GM03348 (cell line): ENCODE data around the gene C10orf67.
A peak's percentile ranks its signal among the peaks of the same experiment; 100 is the strongest.
"Not testable (repeated sequence)": the region's sequence is repeated elsewhere in the genome, so short reads cannot be mapped to it uniquely, and the experiment has no call there.

Experiments
- DNase-seq: peaks from one replicate; pipeline ENCODE4 v3.0.0; 2012; ENCODE audit warnings: low spot score

C10orf67 gene

DNA sequence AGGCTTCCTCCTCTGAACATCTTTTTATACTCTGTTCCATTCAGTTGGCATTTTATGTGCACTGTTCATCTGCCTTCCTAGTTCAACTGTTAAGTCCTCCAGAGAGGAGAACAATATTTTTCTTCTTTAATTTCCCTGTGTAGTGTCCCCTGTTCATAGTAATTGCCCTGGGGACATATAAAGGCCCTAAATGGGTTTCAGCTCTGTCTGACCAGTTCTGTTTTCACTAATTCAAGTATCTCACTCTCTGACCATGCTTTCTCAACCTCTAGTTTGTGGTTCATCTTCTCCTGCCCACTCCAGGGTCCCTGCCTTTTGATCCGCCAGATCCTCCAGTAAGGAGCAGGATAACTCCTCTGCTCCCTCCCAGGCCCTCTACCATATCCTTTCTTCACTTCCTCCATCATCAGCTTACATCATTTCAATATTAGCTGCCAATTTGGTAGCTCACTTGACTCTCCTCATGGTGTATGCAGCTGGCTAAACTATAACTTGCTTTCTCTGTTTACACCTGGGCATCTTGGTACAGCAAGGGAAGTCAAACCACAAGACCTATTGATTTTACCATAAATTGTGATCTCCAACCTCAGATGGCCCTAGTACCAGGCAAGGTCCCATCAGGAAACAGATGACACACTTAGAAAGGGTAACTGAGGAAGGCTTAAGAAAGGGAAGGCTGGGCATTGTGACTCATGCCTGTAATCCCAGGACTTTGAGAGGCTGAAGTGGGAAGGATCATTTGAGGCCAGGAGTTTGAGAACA is 17.7 kb upstream of the C10orf67 start:
- no peak for DNase-seq

DNA sequence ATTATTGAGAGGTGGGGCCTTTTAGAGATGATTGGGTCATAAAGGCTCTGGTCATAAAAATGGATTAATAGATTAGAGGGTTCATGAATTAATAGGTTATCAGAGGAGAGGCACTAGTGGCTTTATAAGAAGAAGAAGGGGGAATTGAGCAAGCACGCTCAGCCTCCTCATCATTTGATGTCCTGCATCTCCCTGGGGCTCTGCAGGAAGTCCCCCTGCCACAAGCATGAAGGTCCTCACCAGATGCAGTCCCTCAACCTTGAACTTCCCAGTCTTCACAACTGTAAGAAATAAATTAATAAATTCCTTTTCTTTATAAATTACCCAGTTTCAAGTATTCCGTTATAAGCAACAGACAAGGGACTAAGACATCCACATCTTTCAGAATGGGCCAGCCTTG is 17.1 kb upstream of the C10orf67 start:
- DNase-seq, result no peak

DNA sequence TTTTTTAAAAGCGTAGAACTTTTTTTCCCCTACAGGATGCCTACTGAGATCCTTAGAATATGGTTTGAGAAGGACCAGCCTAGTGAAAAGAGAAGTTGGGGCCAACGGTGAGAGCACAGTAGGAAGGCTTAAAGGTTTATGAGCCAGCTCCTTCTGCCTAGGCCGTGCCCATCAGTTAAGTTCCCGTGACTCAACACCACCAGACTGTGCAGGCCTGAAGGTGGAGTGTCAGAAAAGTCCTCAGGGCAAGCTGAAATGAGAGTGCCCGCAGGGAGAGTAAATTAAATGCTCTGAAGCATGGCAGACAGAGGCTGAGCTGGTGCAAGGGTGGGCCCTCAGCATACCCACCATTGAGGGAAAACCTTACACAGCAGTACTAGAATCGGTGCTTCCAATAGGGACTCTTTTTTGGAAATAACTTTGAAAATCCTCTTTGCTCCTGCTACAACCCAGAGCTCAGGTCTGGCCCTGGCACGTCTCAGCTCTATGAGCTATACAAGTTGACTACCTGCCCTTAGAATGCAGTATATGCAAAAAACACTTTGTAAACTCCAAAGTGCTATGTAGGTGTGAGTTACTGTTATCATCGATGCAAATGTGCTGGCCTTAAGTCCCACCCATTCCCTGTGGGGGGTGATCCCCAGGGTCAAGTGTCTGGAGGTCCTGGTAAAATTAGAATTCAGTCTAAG is 15.2 kb upstream of the C10orf67 start:
- no peak for DNase-seq

DNA sequence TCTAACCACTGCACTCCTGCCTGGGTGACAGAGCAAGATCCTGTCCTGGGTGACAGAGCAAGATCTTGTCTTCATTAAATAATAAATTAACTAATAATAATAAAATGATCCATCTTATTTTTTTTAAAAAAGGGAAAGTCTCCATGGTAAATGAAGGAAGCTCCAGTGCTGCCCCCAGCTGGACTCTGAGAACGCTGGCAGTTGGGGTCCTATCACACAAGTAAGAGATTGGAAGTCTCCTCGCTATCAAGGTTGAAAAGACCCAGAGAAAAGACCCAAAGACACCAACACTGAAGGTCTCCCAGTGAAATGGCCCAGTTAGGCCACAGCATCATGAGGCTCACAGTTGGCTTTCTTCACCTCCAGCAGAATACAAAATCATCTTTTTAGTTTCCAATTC is 13.8 kb upstream of the C10orf67 start:
- no peak for DNase-seq

DNA sequence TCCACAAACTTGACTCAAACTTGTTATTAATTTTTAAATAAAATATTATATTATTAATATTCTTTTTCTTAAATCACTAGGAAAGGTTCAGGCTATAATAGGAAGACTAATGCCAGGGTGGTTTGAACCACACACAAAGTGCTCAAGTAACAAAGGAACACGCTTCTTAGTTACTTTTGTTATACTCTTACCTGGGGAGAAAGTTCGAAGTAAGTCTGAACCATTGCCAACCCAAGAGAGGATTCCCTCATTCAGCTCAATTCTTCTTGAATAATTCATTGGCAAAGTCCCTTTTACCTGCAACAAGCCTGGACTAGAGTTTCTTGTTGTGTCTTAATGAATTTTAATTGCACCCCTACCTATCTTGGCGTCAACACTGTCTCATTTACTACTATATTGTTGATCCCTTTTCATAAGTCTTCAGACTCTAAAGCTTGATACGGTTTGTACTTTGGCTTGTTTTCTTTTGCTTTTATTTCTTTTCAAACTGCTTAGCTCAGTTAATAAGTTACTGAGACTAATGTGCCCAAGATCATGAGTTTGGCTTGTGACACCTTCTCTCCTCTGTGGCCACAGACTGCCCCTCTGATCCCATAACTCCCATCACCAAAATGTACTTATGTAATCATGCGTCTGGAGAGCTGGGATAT is 10.2 kb upstream of the C10orf67 start:
- DNase-seq, result no peak

DNA sequence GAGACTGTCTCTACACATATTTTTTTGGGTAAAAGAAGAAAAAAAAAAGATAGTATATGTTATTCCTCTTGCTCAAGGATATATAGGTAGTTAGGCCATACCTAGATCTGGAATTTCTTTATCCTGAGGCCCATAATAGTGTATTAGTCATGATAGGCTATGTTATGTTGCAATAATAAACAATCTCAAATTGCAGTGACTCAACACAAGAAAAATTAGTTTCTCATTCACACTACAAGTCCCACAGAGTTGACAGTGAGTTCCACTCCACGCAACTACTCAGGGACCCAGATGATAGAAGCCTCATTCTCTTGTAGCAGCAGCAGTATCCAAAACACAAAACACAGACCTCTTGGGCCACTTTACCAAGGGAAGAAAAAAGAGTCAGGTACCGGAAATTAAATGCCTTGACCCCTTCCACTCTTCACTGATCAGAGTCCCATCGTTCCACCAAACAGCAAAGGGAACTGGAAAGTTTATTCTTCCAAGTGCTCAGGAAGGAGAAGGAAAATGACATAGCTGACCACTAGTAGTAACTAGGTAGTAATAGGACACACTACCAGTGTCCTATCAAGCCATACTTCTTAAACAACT is 7.4 kb upstream of the C10orf67 start:
- DNase-seq, result peak; percentile 56

DNA sequence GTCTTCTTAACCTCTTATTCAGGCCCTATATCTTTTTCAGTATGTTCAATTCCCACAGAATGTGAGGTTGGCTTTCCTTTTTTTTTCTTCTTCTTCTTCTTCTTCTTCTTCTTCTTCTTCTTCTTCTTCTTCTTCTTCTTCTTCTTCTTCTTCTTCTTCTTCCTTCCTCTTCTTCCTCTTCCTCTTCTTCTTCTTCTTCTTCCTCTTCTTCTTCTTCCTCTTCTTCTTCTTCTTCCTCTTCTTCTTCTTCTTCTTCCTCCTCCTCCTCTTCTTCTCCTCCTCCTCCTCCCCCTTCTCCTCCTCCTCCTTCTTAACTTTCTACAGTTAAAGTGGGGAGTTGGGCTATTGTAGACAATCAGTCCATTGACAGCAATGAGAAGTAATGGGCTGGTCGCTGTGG is 6.1 kb upstream of the C10orf67 start:
- not testable (repeated sequence) for DNase-seq

DNA sequence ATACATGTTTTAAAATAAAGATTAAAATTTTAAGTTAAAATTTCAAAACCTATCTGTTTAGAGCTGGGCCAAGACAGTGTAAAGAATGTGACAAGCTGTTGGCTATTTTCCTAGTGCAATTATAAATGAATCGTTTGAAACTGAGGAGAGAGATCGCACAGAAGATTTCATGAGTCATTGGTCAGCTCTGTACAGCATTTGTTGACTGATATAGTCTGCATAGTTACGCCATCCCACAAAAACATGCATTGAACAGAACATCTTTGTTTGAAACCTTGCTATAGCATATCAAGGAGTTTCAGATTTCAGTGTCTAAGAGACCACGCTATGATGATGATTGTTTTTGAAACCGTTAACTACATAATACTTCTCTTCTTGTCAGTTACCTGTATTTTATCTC is 1.3 kb upstream of the C10orf67 start:
- peak; percentile 64 for DNase-seq

DNA sequence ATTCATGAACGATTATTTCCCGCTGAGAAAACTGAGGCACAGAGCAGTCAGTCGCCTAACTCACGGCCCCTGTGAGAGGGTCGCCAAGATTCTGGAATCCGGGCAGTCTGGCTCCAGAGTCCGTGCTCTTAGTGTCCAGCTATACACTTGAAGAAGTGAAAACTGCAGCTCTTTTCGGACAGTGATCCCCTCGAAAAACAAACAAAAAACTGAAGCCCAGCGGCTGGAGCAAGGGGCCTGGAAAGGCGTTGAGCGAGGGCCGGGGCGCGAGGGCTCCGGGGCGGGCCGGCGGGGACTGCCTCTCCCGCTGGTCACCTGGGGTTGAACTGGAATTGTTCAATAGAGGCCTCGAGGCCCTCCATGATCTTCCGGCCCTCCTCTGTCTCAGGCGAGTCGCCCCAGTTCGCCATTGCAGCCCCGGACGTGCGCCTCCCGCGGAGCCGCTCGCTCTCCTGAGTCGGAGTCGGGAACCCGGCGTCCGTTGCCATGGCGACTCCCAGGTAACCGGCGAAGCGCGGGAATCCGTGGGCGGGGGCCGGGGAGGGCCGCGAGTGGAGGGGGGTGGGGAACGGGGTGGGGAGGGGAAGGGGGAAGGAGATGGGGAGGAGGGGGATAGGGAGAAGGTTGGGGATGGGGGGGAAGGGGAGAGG is 881 bp downstream of the C10orf67 start:
- peak; percentile 44 for DNase-seq

DNA sequence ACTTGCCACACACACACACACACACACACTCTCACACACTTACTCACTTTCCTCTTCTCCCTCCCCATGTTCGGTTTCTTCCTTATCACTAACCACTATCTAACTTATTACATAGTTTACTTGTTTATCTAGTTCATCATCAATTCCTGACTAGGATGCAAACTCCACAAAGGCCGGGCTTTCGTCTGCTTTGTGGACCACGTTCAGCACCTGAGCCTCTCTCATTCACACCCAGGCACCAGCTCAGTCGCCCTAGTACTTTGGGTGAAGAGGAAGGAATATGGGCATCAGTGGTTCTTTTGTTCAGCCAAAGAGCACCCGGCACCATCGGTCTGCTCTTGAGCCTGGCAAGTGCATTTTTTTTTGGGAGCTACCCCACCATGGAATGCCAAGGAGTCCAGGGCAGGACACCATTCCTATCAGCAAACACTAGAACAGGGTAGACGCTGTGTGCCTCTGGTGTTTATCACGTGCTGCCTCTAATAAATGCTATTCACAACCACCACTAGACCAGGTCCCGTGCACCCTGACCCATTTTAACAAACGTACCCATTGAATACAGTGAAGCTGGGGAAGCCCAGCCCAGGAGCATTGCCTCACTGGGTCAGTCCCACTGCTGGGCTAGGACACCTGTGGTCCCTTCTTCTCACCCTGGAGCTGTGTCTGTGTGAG is 2.2 kb downstream of the C10orf67 start:
- no peak for DNase-seq

DNA sequence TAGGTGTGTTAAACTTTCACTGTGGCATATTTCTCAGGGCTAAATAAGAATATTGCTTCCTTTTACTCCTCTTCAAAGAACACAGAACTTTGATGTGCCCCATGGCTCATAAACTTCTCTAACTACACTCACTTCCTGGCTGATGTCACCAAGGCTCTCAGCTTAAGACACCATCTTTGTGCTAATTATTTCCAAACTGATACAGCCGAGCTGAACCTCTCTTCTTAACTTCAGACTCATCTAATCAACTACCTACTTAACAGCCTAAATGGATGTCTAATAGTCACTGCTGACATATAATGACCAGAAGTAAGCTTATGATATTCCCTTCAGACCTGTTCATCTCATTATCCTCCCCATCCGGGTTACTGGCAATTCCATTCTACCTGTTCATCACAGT is 3.6 kb downstream of the C10orf67 start:
- DNase-seq, result no peak

DNA sequence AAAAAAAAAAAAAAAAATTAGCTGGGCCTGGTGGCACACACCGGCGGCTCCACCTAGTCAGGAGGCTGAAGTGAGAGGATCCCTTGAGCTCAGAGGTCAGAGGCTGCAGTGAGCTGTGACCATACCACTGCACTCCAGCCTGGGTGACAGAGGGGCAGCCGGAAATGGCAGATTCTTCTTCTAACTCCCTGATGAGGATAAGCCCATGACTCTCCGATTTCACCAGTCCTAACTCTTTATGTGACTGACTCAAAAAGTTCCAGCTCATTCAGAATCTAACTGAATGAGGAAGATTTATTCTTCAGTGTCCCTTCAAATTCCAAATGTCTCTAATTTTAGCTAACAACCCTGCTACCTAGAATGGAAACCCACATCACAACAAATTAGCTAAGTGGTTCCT is 4.2 kb downstream of the C10orf67 start:
- DNase-seq, result no peak

DNA sequence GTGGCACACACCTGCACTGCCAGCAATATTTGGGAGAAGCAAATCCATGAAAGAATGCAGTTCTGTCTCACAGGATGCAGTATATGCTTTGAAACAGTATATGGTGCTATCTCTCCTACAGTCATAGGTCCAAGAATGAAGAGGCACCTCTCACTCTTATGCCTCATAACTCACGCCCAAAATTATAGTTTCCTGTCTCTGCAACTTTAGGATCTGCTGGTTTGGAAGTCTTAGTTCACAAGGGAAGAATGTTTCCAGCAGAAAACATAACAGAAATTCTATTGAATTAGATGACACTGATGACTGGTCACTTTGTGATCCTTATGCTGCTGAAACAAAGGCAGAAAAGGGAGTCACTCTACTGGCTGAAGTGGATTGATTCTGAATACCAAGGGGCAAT is 5.7 kb downstream of the C10orf67 start:
- DNase-seq, result no peak

DNA sequence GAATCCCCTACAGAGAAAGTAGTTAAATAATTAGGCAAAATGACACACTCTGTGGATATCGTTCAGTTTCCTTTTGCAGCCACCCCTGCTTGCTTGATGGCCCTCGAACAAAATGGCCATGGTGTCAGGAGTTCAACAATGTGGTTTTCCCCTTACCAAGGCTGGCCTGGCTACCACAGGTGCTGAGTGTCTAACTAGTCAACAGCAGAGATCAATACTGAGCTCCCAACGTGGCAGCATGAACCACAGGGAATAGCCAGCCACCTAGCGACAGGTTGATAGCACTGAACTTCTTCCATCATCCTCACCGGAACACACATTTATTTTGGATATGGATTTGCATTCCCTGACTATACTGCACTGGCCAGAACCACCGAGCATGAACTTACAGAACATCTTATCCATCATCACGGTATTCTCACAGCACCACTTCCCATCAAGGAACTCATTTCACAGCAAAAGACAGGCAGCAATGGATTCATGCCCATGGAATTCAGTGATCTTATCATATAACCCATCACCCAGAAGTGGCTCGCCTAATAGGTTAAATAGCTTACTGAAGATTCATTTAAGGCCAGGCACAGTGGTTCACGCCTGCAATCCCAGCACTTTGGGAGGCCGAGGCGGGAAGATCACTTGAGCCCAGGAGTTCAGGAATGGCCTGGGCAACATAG is 6.3 kb downstream of the C10orf67 start:
- peak; percentile 19 for DNase-seq

DNA sequence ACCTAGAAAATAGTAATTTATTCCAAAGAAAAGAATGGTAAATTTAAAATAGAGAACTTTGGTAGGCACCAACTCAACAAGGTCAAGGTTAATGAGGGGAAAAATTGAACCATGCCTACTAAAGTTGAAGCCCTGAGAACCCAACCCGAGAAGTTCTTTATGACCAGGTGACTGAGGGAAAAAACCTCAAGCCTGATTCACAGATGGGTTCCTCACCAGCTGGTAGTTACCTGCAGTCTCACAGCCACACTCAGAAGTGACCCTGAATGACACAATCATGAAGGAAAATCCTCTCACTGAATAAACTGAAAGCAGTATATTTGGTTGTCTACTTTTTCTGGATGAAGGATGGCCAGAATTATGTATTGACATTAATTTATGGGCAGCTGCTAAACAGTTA is 7.0 kb downstream of the C10orf67 start:
- DNase-seq, result no peak

DNA sequence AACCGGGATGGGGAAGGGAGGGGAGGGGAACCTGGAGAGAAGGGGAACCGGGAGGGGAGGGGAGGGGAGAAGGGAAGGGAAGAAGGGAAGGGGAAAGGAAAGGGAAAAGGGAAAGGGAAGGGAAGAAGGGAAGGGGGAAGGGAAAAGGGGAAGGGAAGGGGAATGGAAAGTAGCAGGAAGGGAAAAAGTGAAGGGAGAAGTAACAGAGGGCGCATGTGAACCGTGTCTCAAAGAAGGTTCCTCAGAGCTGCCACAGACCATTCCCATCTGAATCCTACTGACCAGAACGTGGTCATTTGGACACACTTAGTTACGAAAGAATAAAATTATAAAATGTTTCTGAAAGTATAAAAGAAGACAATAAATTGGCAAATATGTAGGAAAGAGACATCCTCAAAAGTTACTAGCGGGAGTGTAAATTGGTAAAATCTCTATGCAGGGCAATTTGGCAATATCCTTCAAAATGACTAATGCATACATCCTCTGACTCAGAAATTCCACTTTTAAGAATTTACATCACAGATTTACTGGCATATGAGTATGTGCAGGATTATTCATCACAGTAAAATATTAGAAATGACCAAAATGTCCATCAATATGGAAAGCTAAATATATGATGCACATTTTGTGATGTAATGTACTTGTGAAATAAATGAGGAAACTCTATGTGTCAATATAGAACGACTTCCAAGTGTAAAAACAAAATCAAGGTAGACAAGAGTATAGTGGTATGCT is 12.9 kb downstream of the C10orf67 start:
- peak; percentile 17 for DNase-seq

DNA sequence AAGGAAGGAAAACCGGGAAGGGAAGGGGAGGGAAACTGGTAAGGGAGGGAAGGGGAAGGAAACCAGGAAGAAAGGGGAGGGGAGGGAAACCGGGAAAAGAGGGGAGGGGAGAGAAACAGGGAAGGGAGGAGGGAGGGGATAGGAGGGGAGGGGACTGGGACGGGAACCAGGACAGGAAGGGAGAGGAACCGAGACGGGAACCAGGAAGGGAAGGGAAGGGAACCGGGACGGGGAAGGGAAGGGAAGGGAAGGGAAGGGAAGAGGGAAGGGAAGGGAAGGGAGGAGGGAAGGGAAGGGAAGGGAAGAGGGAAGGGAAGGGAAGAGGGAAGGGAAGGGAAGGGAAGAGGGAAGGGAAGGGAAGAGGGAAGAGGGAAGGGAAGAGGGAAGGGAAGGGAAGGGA is 13.6 kb downstream of the C10orf67 start:
- no peak for DNase-seq

DNA sequence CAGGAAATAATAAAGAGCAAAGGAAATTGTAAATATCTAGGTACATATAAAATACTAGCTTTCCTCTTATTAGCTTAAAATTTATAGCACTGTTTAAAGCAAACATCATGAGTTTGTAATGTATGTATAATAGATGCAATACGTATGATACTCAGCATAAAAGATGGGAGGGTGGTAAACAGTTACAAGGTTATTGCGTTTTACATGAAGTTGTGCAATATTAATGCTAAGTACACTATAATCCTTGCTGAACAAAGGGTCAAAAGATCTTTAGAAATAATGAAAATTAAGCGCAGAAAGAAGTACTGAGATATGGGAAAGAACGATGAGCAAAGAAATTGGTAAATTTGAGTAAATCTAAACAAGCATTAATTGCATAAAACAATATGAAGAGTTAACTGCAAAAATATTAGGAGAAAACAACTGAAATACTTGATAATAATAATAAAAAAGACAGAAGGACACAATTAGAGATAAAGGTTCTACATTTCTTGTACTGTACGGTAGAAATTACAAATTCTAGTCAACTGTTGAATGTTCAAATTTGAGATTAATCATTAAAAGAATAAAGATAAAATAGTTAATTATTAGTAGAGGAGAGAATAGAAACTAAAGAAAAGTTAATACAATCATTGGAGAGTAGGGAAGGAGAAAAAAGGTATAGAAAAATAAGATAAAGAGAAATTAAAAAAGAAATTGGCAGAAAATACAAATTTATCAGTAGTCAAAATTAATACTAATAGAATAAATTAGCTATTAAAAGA is 17.9 kb downstream of the C10orf67 start:
- no peak for DNase-seq

DNA sequence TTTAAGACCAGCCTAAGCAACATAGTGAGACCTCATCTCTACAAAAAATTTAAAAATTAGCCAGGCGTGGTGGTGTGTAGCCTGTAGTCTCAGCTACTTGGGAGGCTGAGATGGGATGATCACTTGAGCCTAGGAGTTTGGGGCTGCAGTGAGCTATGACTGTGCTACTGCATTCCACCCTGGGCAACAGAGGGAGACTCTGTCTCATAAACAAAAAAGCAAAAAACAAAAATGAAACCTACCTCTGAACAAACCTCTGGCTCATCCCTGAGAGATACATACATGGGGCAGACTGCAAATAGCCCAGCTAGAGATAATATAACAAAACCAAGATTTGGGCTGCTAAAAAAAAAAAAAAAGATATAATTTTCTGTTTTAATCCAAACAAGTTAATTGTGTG is 19.5 kb downstream of the C10orf67 start:
- DNase-seq, result no peak

DNA sequence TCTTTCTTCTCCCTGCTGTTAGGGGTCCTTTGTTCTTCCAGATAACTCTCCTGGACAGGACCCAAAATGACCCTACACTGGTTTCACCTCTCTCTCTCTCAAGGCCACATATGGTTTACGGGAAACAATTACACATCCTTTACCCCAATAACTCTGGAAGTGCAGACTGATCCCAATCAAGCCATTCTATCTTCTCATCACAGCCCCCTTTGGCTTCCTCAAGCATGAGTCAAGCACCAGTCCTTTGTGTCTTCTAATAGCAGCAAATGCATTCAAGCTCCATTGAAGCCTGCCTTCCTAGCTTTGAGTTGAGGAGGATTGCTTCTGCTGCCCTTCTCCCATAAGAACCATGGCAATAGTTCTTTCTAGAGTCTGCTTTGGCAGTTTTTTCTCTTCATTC is 20.2 kb downstream of the C10orf67 start:
- DNase-seq, result no peak
